Caki2 (cell line): ENCODE data around the gene TEX19. TPM values are rescaled to one million over a fixed set of nuclear protein-coding genes. Genes with fewer than 3 reads are reported as not detected.
"Not testable (repeated sequence)": the region's sequence is repeated elsewhere in the genome, so short reads cannot be mapped to it uniquely, and the experiment has no call there.

Experiments
- DNase-seq: peaks from one replicate; pipeline ENCODE4 v3.0.0-alpha.2; 2015; ENCODE audit warnings: low read depth
- in situ Hi-C: cut with HindIII; loops from 2 replicates; pipeline ENCODE4 v1.10.0; 2016; ENCODE audit warnings: low sequenced_read_pairs, low pct_unique_long_range_greater_than_20kb, mixed read lengths
- total RNA-seq: library from RNA; depleted of rRNA; stranded (reverse); fragments of >200 nt; shearing (Covaris generic); gene quantifications from 2 replicates; pipeline ENCODE4 v1.2.3, GENCODE V29; 2014; ENCODE audit warnings: low replicate concordance; rRNA removed

TEX19 gene
- total RNA-seq, 1 experiment from 2014 or later: 0.37 TPM

GRCh38 chr17:82412081-82412480 lies 53.0 kb downstream of the TEX19 start:
- in situ Hi-C loops: loop anchor here (10.0 kb wide), 1 partner anchor 123 kb away; no protein-coding TSS in a partner anchor
- DNase-seq: not testable (repeated sequence)

- peak; percentile 33 for DNase-seq
- in situ Hi-C loops: loop anchor here (10.0 kb wide), 1 partner anchor 122 kb away; no protein-coding TSS in a partner anchor
These were observed 53.8 kb downstream of the TEX19 start for GRCh38 chr17:82412535-82413520.

Other genes starting within 250 kb of the TEX19 start
- gene CCDC57, start 146.4 kb upstream of the TEX19 start, total RNA-seq: 8.4 and 10.8 TPM in 2 replicates
- 589 and 677 TPM in 2 replicates for gene SLC16A3, start 130.2 kb upstream of the TEX19 start, total RNA-seq
- gene CSNK1D, start 85.5 kb upstream of the TEX19 start, total RNA-seq: 73.2 and 80.4 TPM in 2 replicates
- gene CD7, start 41.6 kb upstream of the TEX19 start, total RNA-seq: not detected in 2 replicates
- gene SECTM1, start 25.5 kb upstream of the TEX19 start, total RNA-seq: 0.24 TPM in 1 of 2 replicates, not detected in the other
- gene UTS2R, start 12.5 kb downstream of the TEX19 start, total RNA-seq: not detected in 2 replicates
- gene HEXD, start 59.1 kb downstream of the TEX19 start, total RNA-seq: 11.6 and 22.3 TPM in 2 replicates
- 35.9 and 68.3 TPM in 2 replicates for gene OGFOD3, start 59.3 kb downstream of the TEX19 start, total RNA-seq
- 107 and 131 TPM in 2 replicates for gene CYBC1, start 91.5 kb downstream of the TEX19 start, total RNA-seq
- gene NARF, start 99.5 kb downstream of the TEX19 start, total RNA-seq: 24.7 and 24.9 TPM in 2 replicates
- 22.3 and 24.2 TPM in 2 replicates for gene FOXK2, start 160.5 kb downstream of the TEX19 start, total RNA-seq